HEK293T (cell line): Measurements from ENCODE around the gene SLC6A19.

Experiments used
- ARNT ChIP-seq: fragments of 450-650 bp; IDR thresholded peaks from 2 replicates; pipeline ENCODE4 v1.6.1; 2017; ENCODE audit warnings: mild to moderate bottlenecking
- BHLHE40 ChIP-seq: fragments of 450-650 bp; IDR thresholded peaks from 2 replicates; pipeline ENCODE4 v1.6.1; 2016; ENCODE audit warnings: mild to moderate bottlenecking, moderate library complexity, borderline replicate concordance
- FOXA1 ChIP-seq: fragments of 450-650 bp; IDR thresholded peaks from 2 replicates; pipeline ENCODE4 v1.6.1; 2016; ENCODE audit warnings: mild to moderate bottlenecking
- FOXM1 ChIP-seq: fragments of 450-650 bp; IDR thresholded peaks from 2 replicates; pipeline ENCODE4 v1.6.1; 2017; ENCODE audit warnings: mild to moderate bottlenecking, borderline replicate concordance
- L3MBTL2 ChIP-seq: fragments of 450-650 bp; conservative IDR thresholded peaks from 2 replicates; pipeline ENCODE4 v1.6.1; 2016; ENCODE audit warnings: mild to moderate bottlenecking
- LEF1 ChIP-seq: fragments of 450-650 bp; IDR thresholded peaks from 2 replicates; pipeline ENCODE4 v1.6.1; 2017; ENCODE audit warnings: mild to moderate bottlenecking, borderline replicate concordance
- SP1 ChIP-seq: fragments of 450-650 bp; IDR thresholded peaks from 2 replicates; pipeline ENCODE4 v1.6.1; 2017
- SUZ12 ChIP-seq: fragments of 450-650 bp; IDR thresholded peaks from 2 replicates; pipeline ENCODE4 v1.6.1; 2016; ENCODE audit warnings: mild to moderate bottlenecking
- TARDBP ChIP-seq: fragments of 450-650 bp; IDR thresholded peaks from 2 replicates; pipeline ENCODE4 v1.6.1; 2016
- ZNF384 ChIP-seq: fragments of 450-650 bp; IDR thresholded peaks from 2 replicates; pipeline ENCODE4 v1.6.1; 2016
- TF ChIP-seq, protein P1 (sequence below): fragments of 450-650 bp; IDR thresholded peaks from 2 replicates; pipeline ENCODE4 v1.6.1; 2016

GRCh38 chr5:1231354-1231905 lies 30.0 kb downstream of the SLC6A19 start:
- TF ChIP-seq TARDBP (no peak), BHLHE40 (no peak), SP1 (no peak), FOXA1 (no peak), LEF1 (no peak), ZNF384 (no peak), L3MBTL2 (no peak), FOXM1 (no peak), SUZ12 (no peak), ARNT (no peak)
- TF ChIP-seq, protein P1, sequence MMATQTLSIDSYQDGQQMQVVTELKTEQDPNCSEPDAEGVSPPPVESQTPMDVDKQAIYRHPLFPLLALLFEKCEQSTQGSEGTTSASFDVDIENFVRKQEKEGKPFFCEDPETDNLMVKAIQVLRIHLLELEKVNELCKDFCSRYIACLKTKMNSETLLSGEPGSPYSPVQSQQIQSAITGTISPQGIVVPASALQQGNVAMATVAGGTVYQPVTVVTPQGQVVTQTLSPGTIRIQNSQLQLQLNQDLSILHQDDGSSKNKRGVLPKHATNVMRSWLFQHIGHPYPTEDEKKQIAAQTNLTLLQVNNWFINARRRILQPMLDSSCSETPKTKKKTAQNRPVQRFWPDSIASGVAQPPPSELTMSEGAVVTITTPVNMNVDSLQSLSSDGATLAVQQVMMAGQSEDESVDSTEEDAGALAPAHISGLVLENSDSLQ = no peak
